OCI-LY1 (cell line): Measurements from ENCODE around the gene BBX.

Experiments
- H2AFZ ChIP-seq: fragments of 200-600 bp; sonication (generic), shearing (Covaris generic); 2 replicates; pipeline ENCODE4 v1.6.0; 2014; ENCODE audit warnings: antibody characterized with exemption, mild to moderate bottlenecking, low read length
- H3F3A ChIP-seq: fragments of 200-600 bp; sonication (generic), shearing (Covaris generic); 2 replicates; pipeline ENCODE4 v1.6.0; 2014; ENCODE audit warnings: mild to moderate bottlenecking, antibody characterized with exemption, low read length, moderate library complexity; ENCODE audit not compliant: insufficient read depth
- H3K27ac ChIP-seq: fragments of 200-600 bp; sonication (generic); 2 replicates; pipeline ENCODE4 v1.5.1; 2014; ENCODE audit warnings: low read length, mixed run types, mild to moderate bottlenecking, low read depth; ENCODE audit not compliant: poor library complexity, severe bottlenecking
- H3K27me3 ChIP-seq: fragments of 200-600 bp; sonication (generic); 2 replicates; pipeline ENCODE4 v1.6.0; 2014; ENCODE audit warnings: antibody characterized with exemption, mild to moderate bottlenecking, low read length, moderate library complexity; ENCODE audit not compliant: insufficient read depth
- H3K36me3 ChIP-seq: fragments of 200-600 bp; sonication (generic); 2 replicates; pipeline ENCODE4 v1.6.1; 2014; ENCODE audit warnings: mild to moderate bottlenecking, antibody characterized with exemption, low read length, moderate library complexity, mixed read lengths; ENCODE audit not compliant: insufficient read depth
- H3K4me1 ChIP-seq: fragments of 200-600 bp; sonication (generic); 2 replicates; pipeline ENCODE4 v1.5.1; 2014; ENCODE audit warnings: mild to moderate bottlenecking, low read length, moderate library complexity; ENCODE audit not compliant: insufficient read depth, severe bottlenecking
- H3K4me2 ChIP-seq: fragments of 200-600 bp; sonication (generic), shearing (Covaris generic); 2 replicates; pipeline ENCODE4 v1.6.1; 2014; ENCODE audit warnings: low read length
- H3K4me3 ChIP-seq: fragments of 200-600 bp; sonication (generic); 2 replicates; pipeline ENCODE4 v1.5.1; 2014; ENCODE audit warnings: low read length, low read depth, mild to moderate bottlenecking, mixed read lengths; ENCODE audit not compliant: poor library complexity, severe bottlenecking
- H3K79me2 ChIP-seq: fragments of 200-600 bp; shearing (Covaris generic); 2 replicates; pipeline ENCODE4 v1.6.1; 2016; ENCODE audit warnings: mixed run types, low read length, mixed read lengths; ENCODE audit not compliant: insufficient read depth
- H3K9ac ChIP-seq: fragments of 200-600 bp; sonication (generic), shearing (Covaris generic); 2 replicates; pipeline ENCODE4 v1.6.1; 2014; ENCODE audit warnings: mild to moderate bottlenecking, low read length, mixed read lengths
- H3K9me2 ChIP-seq: fragments of 200-600 bp; sonication (generic), shearing (Covaris generic); 2 replicates; pipeline ENCODE4 v1.6.1; 2014; ENCODE audit warnings: low read depth, mild to moderate bottlenecking, low read length, mixed read lengths
- H3K9me3 ChIP-seq: fragments of 200-600 bp; shearing (Covaris generic); 2 replicates; pipeline ENCODE4 v1.6.1; 2014; ENCODE audit warnings: low read length, mixed read lengths
- H4K20me1 ChIP-seq: fragments of 200-600 bp; sonication (generic), shearing (Covaris generic); 2 replicates; pipeline ENCODE4 v1.6.0; 2016; ENCODE audit warnings: mild to moderate bottlenecking, low read length; ENCODE audit not compliant: insufficient read depth
- CTCF ChIP-seq: fragments of 200-600 bp; sonication (generic), shearing (Covaris generic); IDR thresholded peaks from 2 replicates; pipeline ENCODE4 v1.5.1; 2017; ENCODE audit warnings: mild to moderate bottlenecking, antibody characterized with exemption, low read length, moderate library complexity, mixed read lengths
- EZH2 ChIP-seq: fragments of 200-600 bp; sonication (generic), shearing (Covaris generic); IDR thresholded peaks from 2 replicates; pipeline ENCODE4 v1.8.0; 2017; ENCODE audit warnings: borderline replicate concordance, mixed run types, mild to moderate bottlenecking, antibody characterized with exemption, low read length, moderate library complexity, mixed read lengths

Gene BBX

DNA sequence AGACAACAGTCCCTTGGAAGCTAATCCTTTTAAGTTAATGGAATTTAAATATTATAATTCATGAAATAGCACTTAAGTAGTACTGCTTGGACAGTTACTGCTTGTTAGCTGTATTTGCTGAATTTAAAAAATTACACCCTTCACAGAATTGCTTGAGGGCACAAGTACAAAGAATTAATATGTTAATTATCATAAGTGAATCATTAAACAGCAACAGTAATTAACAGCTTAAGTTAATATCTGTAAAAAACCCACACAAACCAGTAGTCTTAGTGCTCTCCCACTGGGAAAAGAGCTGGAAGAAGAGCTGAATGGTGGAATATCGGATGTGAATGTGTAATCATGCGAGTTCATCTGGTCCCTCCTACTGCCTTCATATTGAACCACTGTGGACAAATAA is 336.1 kb downstream of the BBX start:
- Histone ChIP-seq H3K4me3 (no peak overlapping the region), H4K20me1 (no peaks in the 10 kb centered on the region), H2AFZ (no peak overlapping the region), H3K4me1 (no peaks in the 10 kb centered on the region), H3K79me2 (no peaks in the 10 kb centered on the region), H3K9me3 (no peaks in the 10 kb centered on the region), H3K9ac (no peak overlapping the region), H3F3A (no peaks in the 10 kb centered on the region), H3K4me2 (no peak overlapping the region), H3K9me2 (no peaks in the 10 kb centered on the region), H3K27ac (no peak overlapping the region), H3K27me3 (no peaks in the 10 kb centered on the region), H3K36me3 (no peaks in the 10 kb centered on the region)
- TF ChIP-seq CTCF (no peak), EZH2 (no peak)
